PFSK-1 (cell line): ENCODE data around the gene PMPCA.

Experiments
- POLR2AphosphoS5 ChIP-seq: IDR thresholded peaks from 2 replicates; pipeline ENCODE4 v1.6.1; 2012; ENCODE audit warnings: low read depth, mild to moderate bottlenecking, control low read depth, low read length, moderate library complexity
- REST ChIP-seq, 2 experiments: IDR thresholded peaks; 2 replicates each; pipeline versions ENCODE4 v1.6.1 to v1.8.0; 2011 to 2012; ENCODE audit warnings: low read depth in 2 of 2, low read length in 2 of 2, control low read depth in 1 of 2, inconsistent platforms in 1 of 2, mild to moderate bottlenecking in 1 of 2, moderate library complexity in 1 of 2; ENCODE audit not compliant: insufficient read depth in 1 of 2
- SIN3A ChIP-seq: IDR thresholded peaks from 2 replicates; pipeline ENCODE4 v1.6.1; 2012; ENCODE audit warnings: mild to moderate bottlenecking, low read length, moderate library complexity, borderline replicate concordance; ENCODE audit not compliant: insufficient read depth

- TF ChIP-seq POLR2AphosphoS5 (no peak), SIN3A (no peak), REST (IDR thresholded peaks at IDR 0.05; ENCODE audit: insufficient read depth in 1 of 2, low read depth in 2 of 2, low read length in 2 of 2) (no peak)
Measured at GRCh38 chr9:136451221-136451877, 40.9 kb downstream of the PMPCA start.
